ENCODE data around the gene ATPAF1.

Gene ATPAF1

DNA sequence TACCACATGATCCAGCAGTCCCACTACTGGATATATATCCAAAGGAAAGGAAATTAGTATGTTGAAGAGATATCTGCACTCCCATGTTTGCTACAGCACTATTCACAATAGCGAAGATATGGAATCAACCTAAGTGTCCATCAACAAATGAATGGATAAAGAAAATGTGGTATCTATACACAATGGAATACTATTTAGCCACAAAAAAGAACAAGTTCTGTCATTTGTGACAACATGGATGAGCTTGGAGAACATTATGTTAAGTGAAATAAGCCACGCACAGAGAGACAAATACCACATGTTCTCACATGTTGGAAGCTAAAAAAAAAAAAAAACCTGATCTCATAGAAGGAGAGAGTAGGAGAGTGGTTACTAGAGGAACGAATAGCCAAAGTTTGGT, 17.7 kb downstream of the ATPAF1 start:
- DNase-seq (ENCODE audit: low spot score), result no peak

DNA sequence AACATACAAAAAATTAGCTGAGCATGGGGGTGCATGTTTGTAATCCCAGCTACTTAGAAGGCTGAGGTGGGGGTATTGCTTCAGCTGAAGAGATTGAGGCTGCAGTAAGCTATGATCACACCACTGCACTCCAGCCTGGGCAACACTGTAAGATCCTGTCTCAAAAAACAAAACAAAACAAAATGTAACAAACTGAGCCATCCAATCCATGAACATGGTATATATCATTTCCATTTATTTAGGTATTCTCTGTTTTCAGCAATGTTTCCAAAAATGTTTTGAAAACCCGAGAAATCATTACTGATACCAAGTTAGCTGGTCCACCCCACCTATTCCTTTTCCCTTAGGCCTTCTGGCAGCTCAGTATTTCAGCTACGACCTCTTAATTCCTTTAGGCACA, 18.4 kb downstream of the ATPAF1 start:
- no peak for DNase-seq (ENCODE audit: low spot score)

DNA sequence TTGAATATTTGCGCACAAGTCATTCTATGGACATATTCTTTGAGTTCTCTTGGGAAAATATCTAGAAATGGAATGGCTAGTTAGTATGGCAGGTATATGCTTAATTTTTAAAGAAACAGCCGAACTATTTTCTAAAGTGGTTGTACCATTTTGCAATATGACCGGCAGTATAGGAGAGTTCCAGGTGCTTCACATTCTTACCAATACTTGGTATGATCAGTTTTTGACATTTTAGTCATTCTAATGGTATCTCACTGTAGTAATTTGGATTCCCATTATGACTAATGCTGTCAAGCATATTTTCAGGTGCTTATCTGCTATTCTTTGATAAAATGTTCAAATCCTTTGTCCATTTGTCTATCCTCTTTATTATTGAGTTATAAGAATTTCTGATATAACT, 20.6 kb downstream of the ATPAF1 start:
- DNase-seq (ENCODE audit: low spot score), result no peak

DNA sequence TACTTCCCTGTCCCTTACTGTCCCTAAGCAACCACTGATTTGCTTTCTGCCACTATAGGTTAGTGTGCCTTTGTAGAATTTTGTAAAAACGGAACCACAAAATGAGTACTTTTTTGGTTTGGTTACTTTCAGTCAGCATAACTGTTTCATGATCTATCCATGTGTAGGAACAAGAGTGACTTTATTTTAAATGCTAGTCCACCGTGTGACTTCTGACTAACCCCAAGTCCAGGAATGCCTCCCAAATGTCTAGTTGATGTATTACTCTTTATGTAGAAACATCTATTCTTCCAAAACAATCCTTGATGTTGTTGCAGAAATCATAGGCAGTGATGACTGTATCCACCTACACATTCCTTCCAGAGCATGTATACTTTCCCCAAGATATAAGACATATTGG, 21.3 kb downstream of the ATPAF1 start:
- peak; percentile 42 for DNase-seq (ENCODE audit: low spot score)

DNA sequence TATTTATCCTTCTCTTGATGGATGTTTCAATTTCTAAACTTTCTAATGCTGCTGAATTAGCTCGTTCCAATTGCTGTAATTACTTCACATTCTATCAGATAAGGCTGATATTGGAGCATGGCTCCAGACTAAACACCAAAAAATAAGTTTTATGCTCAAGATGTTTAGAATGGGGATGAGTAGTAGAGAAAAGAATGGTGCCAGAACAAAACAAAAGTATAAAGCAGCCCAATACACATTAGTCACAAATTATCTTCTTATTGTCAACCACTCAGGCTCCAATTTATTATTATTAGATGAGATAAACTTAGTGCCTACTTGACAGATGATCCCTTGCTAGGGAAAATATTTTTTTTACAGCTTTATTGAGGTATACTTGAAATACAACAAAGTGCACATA, 21.8 kb downstream of the ATPAF1 start:
- DNase-seq (ENCODE audit: low spot score), result no peak

DNA sequence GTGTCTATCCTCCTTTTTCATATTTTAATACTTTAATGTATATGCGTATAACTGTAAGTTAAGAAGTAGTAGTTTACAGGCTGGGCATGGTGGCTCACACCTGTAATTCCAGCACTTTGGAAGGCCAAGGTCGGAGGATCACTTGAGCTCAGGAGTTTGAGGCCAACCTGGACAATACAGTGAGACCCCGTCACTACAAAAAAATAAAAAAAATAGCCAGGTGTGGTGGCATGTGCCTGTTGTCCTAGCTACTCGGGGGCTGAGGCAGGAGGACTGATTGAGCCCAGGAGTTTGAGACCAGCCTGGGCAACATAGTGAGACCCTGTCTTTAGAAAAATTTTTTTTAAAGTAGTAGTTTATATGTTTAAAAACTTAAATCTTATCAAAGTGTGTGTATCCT, 22.3 kb downstream of the ATPAF1 start:
- DNase-seq (ENCODE audit: low spot score), result no peak

DNA sequence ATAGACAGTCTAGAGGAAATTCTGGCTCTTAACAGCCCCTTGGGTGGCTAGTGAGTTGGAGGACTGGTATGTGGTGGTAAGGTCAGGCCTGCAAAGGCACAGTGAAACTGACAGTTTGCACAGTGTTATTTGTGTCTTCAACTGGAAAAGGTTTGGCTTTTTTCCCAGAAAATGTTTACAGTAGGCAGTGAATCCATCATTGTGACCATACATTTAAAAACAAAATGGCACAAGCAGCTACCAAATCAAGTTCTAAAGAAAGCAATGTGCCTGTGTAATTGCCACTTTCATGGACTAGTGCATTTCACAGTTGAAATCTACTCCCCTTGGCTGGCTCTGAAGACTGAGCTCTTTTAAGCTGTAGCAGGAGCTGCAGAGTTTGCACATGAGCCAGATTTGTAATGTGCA, 24.8 kb downstream of the ATPAF1 start:
- DNase-seq (ENCODE audit: low spot score), result peak; percentile 84

DNA sequence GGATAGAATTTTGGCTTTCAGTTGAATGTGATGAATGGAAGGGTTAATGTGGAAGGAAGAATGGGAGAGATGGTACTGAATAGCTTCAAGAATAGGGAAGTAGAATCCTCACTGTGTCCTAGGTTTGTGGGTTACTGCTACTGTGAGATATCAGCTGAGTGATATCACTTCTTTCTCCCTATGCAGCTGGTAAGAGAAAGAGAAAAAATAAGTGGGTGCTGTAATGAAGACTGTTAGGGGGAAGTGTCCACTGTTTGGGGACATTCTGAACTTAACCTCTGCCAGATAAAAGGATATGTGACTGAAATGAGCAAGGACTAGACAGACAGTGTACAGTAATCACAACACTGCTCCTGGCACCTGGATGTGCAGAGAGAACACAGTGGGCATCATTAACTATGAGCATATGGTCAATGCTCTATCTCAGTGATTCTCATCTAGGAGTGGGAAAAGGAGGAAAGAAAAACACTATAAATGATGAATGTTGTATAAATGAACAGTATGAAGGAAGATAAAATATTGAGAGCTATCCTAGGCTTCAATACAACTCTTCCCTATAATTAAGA, 26.0 kb downstream of the ATPAF1 start:
- DNase-seq (ENCODE audit: low spot score), result no peak

DNA sequence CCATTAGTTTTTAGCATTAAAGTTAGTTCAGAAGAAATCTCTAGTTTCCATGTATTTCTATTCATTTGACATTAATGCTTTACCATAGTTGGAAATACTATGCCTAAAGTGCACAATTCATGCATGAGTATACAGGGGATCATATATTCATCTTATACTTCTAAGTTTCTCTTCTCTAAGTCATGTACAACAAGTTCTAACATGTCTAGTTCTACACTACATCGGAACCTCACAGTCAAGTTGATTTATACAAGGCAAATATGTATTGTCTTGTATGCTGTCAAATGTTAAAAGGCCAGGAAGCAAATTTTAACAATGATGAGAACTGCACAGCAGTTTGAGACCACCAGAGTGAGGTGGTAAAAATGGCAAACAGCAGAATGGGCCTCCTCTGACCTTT, 28.6 kb downstream of the ATPAF1 start:
- DNase-seq (ENCODE audit: low spot score), result no peak

DNA sequence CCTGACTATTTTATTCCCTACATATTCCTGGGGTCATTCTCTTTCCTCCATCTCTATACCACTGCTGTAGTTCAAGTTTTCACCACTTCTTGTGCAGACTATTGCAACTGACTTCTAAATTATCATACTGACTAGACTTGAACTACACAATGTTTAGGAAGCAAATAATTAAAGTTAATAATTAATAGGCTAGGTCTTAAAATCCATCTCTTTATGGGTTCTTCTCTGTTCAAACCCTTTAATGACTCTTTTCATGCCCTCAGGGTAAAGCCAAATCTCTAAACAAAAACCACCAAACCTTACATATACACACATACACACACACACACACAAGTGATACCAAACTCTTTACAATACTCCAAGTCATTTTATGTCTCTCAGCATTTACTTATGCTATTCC, 29.2 kb downstream of the ATPAF1 start:
- no peak for DNase-seq (ENCODE audit: low spot score)

DNA sequence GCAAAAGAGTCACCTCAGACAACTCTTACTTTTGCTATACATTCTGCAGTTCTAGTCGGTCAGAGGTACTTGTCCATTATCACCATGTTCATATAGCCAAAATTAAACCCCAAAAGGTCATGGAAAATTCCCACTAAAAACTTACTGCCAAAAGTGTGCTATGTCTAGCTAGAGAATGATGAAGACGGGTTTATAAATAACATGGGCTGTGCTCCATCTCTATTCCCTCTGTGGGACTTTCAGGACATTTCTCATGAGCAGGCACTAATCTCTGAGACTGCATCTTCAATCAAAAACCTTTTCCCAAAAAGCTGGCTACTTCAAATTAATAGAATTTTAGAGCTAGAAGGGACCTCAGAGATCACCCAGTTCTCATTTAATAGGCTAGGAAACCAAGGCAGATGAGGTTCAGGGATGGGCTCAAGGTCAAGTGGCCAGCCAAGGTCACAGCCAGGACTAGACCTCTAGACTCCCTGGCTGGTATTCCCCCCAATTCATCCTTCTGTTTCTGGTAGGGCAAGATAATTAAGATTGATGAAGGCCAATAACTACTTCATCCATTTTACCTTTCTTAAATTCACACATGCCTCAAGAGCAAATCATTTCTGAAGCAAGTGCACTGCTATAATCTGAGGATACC, 30.6 kb downstream of the ATPAF1 start:
- DNase-seq (ENCODE audit: low spot score), result no peak

DNA sequence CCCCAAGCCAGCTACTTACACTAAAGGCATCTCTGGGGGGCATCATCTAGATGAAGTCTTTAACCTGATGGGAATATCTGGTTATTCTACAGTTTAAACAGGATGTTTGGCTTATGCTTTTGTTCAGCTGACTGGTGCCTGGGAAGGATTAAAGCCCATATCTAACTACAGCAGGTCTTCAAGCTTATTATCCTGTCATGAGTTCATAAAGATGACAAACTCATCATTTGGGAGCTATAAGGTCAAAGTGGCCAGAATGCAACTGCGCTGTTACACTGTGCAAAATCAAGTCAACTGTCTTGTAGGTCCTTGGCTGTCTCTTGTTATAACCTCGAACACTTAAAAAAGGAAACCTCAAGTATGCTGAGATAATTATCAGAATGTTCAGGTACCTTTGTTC, 33.0 kb downstream of the ATPAF1 start:
- DNase-seq (ENCODE audit: low spot score), result no peak

DNA sequence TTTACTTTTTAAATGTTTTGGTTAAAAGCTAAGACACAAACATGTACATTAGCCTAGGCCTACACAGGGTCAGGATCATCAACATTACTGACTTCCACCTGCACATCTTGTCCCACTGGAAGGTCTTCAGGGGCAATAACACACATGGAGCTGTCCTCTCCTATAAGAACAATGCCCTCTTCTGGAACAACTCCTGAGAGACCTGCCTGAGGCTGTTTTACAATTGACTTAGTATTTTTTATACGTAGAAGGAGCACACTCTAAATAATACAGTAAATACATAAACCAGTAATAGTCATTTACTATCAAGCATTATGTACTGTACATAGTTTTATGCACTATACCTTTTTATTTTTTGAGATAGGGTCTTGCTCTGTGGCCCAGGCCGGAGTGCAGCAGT, 37.4 kb downstream of the ATPAF1 start:
- DNase-seq (ENCODE audit: low spot score), result no peak

DNA sequence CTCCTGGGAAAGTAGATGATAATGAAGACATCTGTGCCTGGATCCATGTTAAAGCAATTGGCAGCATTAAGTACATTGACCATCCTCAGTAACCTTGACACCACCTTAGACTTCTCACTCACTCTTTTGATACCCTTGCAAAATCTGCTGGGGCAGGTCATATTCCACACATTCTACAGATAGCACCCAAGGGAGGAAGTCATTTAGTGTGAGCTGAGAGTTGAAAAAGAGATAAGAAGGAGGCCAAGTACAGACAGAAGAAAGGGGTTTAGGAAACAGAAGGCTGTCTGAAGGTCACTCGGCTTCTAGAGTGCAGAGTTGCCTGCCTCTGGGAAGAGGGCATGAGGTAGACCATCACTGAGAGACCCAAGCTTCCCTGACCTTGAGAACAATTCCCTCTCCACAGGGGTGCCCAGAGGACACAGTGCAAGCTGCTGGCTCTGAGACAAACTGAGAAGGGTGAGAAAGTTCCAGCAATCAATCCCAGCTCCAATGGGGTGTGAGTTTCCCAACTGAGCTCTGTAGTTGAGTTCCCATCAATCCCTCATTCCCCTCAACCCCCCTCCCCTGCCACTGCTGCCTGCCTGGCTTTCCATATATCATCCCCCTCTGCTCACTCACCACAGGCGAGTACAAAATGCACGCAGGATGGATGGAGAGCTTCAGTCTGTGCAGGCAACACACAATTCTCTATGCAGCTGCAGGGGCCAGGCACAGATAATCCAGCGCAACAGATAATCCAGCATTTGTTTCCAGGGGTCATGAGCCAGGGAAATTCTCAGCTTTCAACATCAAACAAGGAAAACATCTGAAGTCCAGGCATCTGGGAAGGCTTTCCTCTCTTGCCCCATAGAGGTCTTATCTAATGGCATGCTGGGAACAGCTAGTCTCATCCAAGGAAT, 44.2 kb downstream of the ATPAF1 start:
- no peak for DNase-seq (ENCODE audit: low spot score)

DNA sequence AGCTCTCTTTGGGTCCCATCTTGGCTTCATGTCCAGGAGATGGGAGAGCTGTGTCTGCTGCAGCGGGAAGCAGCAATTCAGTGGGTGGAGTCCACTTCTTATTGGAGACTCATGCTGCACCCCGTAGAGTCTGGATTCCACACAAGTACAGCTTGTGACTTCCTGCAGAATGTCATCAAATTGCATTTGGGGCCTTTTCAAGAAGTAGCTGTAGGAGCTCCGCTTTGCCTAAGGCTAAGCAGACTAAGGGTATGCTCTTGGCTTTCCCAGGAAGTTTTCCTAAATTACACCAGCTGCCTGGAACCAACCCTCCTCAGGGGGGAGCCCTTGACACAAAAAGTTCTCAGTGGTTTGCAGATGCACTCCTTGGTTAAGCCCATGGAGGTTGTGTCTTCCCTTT, 45.8 kb downstream of the ATPAF1 start:
- DNase-seq (ENCODE audit: low spot score), result peak; percentile 66

DNA sequence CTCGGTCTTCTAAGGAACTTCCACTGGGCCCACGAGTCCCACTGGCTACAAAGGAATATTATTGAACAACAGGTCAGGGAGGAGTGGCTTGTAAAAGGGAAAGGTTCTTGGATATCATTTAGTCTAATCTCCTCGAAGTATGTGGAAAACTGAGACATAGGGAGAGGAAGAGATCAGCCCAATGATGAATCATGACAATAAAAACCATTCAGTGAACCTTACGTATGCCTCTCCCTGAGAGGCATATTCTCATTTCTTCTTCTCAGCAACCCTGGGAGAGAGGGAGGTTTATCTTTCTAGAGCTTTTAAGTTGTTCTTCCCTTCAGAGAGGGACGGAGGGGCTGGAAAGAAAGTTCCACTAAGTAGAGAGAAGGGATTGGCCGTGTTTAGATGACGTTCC, 46.2 kb downstream of the ATPAF1 start:
- no peak for DNase-seq (ENCODE audit: low spot score)

DNA sequence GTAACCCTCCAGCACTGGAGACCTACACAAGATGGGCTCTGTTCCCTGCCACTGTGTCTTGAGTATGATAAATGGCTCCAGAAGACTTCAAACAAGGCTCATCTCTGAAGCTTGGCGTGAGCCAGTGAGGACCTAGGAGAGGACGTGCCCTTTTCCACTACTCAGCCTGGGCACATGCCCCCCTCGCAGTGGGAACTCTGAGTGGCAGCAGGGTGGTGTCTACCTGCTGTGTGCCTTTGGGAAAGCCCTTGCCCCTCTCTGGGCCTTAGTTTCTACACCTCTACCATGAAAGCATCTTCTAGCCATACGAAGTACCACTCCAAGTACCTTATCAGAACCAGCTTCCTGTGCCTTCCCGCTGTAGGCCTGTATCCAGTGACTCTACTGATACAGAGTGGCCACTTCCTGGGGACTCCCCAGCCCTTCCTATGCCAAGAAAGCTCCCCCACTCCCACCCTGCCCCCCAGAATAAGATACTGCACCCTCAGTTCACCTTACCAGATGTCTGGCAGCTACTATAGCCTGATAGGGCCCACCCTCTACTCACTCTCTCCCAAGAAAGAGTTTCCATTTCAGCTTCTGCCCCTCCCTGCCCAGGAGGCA, 48.4 kb downstream of the ATPAF1 start:
- no peak for DNase-seq (ENCODE audit: low spot score)

DNA sequence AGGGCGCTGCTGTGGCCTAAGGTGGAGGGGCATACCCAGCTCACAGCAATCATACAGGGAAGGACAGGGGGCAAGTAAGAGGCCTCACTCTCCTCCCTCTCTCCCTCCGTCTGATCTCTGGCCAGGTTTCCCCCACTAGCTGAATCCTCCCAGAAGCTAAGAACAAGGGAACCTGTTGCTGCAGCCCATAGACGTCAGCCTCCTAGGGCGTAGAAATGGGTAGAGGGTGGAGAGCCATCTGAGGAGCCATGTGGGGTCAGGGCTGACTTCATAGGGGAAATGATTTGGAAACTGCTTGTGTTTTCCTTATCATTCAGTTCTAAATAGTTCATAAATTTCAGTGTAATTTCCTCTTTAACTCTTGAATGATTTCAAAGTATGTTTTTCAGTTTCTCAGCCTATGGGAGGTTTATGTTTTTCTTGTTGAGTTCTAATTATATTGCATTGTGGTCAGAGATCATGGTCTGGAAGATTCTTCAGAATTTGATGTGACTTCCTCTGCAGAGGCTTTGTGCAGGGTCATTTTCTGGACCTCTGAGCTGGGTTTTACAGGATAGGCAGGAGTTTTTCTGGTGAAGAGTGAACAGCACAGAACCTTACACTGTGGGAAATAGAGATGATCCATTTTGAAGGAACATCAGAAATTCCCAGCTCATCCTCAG, 49.3 kb downstream of the ATPAF1 start:
- DNase-seq (ENCODE audit: low spot score), result no peak

DNA sequence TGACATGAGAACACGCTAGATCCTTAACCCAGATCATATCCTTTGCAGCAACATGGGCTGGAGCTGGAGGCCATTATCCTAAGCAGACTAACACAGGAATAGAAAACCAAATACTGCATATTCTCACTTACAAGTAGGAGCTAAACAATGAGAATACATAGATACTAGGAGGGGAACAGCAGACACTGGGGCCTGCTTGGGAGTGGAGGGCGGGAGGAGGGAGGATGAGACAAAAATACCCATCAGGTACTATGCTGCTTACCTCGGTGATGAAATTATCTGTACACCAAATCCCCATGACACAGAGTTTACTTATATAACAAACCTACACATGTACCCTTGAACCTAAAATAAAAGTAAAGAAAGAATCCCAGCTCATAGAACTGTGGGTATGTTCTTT, 50.3 kb downstream of the ATPAF1 start:
- DNase-seq (ENCODE audit: low spot score), result no peak

DNA sequence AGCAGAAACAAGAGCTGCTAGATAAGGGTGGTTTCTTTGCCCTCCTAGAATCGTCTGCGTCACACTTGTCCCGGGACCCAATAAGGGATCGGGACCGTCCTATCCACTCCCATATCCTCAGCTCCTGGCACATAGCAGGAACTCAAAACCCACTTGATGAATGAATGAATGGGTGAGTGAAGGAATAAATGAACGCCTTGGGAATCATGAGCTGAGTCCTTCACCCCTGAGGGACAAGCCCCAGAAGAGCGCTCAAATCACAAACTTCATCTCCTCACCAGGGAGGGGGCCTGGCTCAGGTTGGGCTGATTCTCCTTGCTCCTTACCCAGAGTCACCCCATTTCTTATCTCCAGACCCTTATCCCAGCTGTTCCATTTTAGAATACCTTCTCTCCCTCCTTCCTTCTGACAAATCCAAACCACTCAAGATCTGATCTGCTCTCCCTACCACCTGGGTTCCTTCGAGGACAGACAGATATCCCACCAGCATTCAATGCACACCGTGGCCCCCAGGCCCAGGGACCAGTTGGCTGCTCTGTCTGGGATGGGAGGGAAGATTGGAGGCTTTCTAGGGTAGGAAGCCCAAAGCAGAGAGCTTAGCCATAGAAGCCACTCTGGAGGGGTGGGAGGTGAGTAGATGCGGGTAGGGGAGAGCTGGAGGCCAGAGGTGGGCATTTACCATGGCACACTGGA, 50.9 kb downstream of the ATPAF1 start:
- DNase-seq (ENCODE audit: low spot score), result no peak

DNA sequence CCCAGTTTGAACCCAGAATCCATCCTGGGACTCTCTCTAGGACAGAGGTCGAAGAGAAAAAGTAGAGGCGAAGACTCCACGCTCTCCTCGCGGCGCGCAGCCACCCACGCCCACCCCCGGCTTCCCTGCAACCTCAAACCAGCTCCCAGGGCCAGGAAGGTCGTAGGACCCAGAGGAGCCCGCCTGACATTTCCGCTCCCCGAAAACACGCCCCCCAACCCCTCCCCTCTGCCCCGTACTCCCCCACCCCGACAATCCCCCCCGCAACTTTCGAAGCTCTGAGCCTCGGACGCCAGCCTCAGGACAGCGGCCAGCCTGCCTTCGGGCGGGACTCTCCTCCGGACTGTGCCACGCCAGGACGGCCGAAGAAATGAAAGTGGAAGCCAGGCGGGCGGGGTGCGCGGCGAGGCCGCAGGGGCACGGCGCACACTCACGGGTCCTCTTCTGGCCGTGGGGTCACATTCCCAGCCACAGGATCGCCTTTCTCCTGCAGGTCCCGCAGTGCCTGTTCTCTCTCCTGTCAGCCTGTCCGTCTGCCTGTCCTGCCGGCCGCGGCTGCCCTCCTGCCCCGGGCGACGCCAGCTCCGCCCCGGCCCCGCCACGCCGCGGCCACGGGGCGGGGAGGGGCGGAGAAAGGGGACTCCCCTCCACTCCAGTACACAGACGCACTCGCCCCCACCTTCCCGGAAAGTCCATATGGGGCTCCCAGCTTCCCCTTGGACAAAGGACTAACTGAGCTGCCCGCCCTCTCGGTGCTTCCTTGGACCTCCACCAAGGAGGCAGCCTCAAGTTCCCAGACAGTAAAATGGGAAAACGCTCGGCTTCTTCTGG, 51.7 kb downstream of the ATPAF1 start, which contains the start of gene MOB3C:
Gene MOB3C (minus strand): TSS at position 535 of the 831 bp plus-strand sequence. CDS start 3,490 bp downstream, outside the sequence.
- peak; percentile 34 for DNase-seq (ENCODE audit: low spot score)
